IMR-90 (cell line): ENCODE results near the gene FNBP1. TPM values are rescaled to one million over a fixed set of nuclear protein-coding genes. Genes with fewer than 3 reads are reported as not detected.

Source experiments
- ATAC-seq: fragments of 200-7000 bp; cut with Tn5 transposase; 2 replicates; pipeline ENCODE4 v1.9.1; 2020; ENCODE audit warnings: low read depth, mild to moderate bottlenecking, moderate library complexity
- BruUV-seq: library from RNA; stranded (reverse); fragments of 400-500 nt; replicated peaks from 2 replicates; lab custom pipeline; 2021; lab: Mats Ljungman, UMichigan
- CTCF ChIA-PET: fragments of 300-600 bp; formaldehyde crosslinking; extraction: SDS; loops from one replicate; lab custom pipeline; 2021; ENCODE audit warnings: antibody characterized with exemption; lab: Yijun Ruan, JAX
- POLR2A ChIA-PET: fragments of 300-600 bp; sonication (Branson Sonifier 250); formaldehyde crosslinking; loops from one replicate; lab custom pipeline; 2022; ENCODE audit warnings: antibody characterized with exemption; ENCODE audit not compliant: unreplicated experiment; lab: Charles Lee
- DNase-seq: peaks from one replicate; pipeline ENCODE4 v3.0.0; 2013
- H2AFZ ChIP-seq: replicated peaks from 2 replicates; pipeline ENCODE3; 2013; ENCODE audit warnings: low read length, mild to moderate bottlenecking; ENCODE audit not compliant: poor library complexity
- H2AK5ac ChIP-seq: 2 replicates; pipeline ENCODE4 v1.6.1; 2013; ENCODE audit warnings: low read depth, low read length, inconsistent platforms
- H2AK9ac ChIP-seq: replicated peaks from 2 replicates; pipeline ENCODE3; 2013; ENCODE audit warnings: mild to moderate bottlenecking, low read depth, low read length, moderate library complexity; ENCODE audit not compliant: poor library complexity
- H2BK120ac ChIP-seq: 2 replicates; pipeline ENCODE4 v1.6.1; 2013; ENCODE audit warnings: low read depth, low read length, inconsistent platforms
- H2BK15ac ChIP-seq: 3 replicates; pipeline ENCODE4 v1.6.1; 2013; ENCODE audit warnings: low read depth, low read length, inconsistent platforms
- H2BK20ac ChIP-seq: 2 replicates; pipeline ENCODE4 v1.6.1; 2013; ENCODE audit warnings: low read depth, mild to moderate bottlenecking, inconsistent platforms, low read length, moderate library complexity
- H2BK5ac ChIP-seq: 2 replicates; pipeline ENCODE4 v1.6.1; 2013; ENCODE audit warnings: mild to moderate bottlenecking, low read depth, low read length, inconsistent platforms; ENCODE audit not compliant: poor library complexity, severe bottlenecking
- H3K14ac ChIP-seq: replicated peaks from 2 replicates; pipeline ENCODE4 v1.6.1; 2013; ENCODE audit warnings: low read depth, low read length, inconsistent platforms
- H3K18ac ChIP-seq: 2 replicates; pipeline ENCODE4 v1.6.1; 2013; ENCODE audit warnings: low read depth, low read length, control low read depth
- H3K23ac ChIP-seq: 2 replicates; pipeline ENCODE4 v1.6.1; 2013; ENCODE audit warnings: low read depth, low read length, inconsistent platforms
- H3K27ac ChIP-seq: 2 replicates; pipeline ENCODE4 v1.5.1; 2013; ENCODE audit warnings: mild to moderate bottlenecking, control low read depth, low read length; ENCODE audit not compliant: insufficient read depth
- H3K27me3 ChIP-seq: 2 replicates; pipeline ENCODE4 v1.6.1; 2013; ENCODE audit warnings: low read length; ENCODE audit not compliant: control insufficient read depth, insufficient read depth
- H3K36me3 ChIP-seq: 2 replicates; pipeline ENCODE4 v1.6.1; 2013; ENCODE audit warnings: low read length, mixed read lengths; ENCODE audit not compliant: control insufficient read depth, insufficient read depth
- H3K4ac ChIP-seq: 2 replicates; pipeline ENCODE4 v1.6.1; 2013; ENCODE audit warnings: low read depth, low read length, inconsistent platforms
- H3K4me1 ChIP-seq: 2 replicates; pipeline ENCODE4 v1.6.1; 2013; ENCODE audit warnings: low read length, mixed read lengths; ENCODE audit not compliant: control insufficient read depth, insufficient read depth
- H3K4me2 ChIP-seq: 2 replicates; pipeline ENCODE4 v1.6.1; 2013; ENCODE audit warnings: low read depth, mild to moderate bottlenecking, control low read depth, low read length, moderate library complexity
- H3K4me3 ChIP-seq: 2 replicates; pipeline ENCODE4 v1.5.1; 2013; ENCODE audit warnings: low read depth, mild to moderate bottlenecking, control low read depth, low read length, moderate library complexity; ENCODE audit not compliant: insufficient read depth
- H3K56ac ChIP-seq: 2 replicates; pipeline ENCODE4 v1.6.1; 2013; ENCODE audit warnings: low read length, inconsistent platforms; ENCODE audit not compliant: insufficient read depth; ENCODE audit errors: extremely low read depth
- H3K79me1 ChIP-seq, 2 experiments: 2 replicates each; pipeline ENCODE4 v1.6.1; 2013; ENCODE audit warnings: low read length in 2 of 2, inconsistent platforms in 1 of 2, low read depth in 1 of 2
- H3K9ac ChIP-seq: 2 replicates; pipeline ENCODE4 v1.6.1; 2013; ENCODE audit warnings: low read depth, low read length, control low read depth
- H3K9me1 ChIP-seq: 2 replicates; pipeline ENCODE4 v1.6.1; 2013; ENCODE audit warnings: low read length, inconsistent platforms; ENCODE audit not compliant: insufficient read depth
- H3K9me3 ChIP-seq: 2 replicates; pipeline ENCODE4 v1.6.1; 2013; ENCODE audit warnings: low read length; ENCODE audit not compliant: control insufficient read depth, insufficient read depth
- H4K20me1 ChIP-seq: 2 replicates; pipeline ENCODE4 v1.6.1; 2013; ENCODE audit warnings: low read length, inconsistent platforms; ENCODE audit not compliant: insufficient read depth
- H4K5ac ChIP-seq: 2 replicates; pipeline ENCODE4 v1.6.1; 2013; ENCODE audit warnings: mild to moderate bottlenecking, low read depth, low read length, control low read depth
- H4K8ac ChIP-seq, 2 experiments: 2 replicates each; pipeline ENCODE4 v1.6.1; 2013; ENCODE audit warnings: low read depth in 2 of 2, low read length in 2 of 2, control low read depth in 1 of 2, inconsistent platforms in 1 of 2
- H4K91ac ChIP-seq: 2 replicates; pipeline ENCODE4 v1.6.1; 2013; ENCODE audit warnings: low read depth, low read length, inconsistent platforms; ENCODE audit not compliant: insufficient read depth
- BHLHE40 ChIP-seq: fragments of 150-350 bp; IDR thresholded peaks from 2 replicates; pipeline ENCODE4 v1.6.1; 2016; ENCODE audit warnings: mild to moderate bottlenecking, low read depth, low read length
- MAFK ChIP-seq: IDR thresholded peaks from 2 replicates; pipeline ENCODE4 v1.6.1; 2012; ENCODE audit warnings: low read depth, low read length, improper control_type of control experiment
- WGBS, 2 experiments: methylation state at CpG; one replicate each; pipeline versions ENCODE4 v1.1.5 to v1.1.7; 2013; ENCODE audit warnings: missing lambda C conversion rate in 2 of 2; ENCODE audit not compliant: insufficient read length in 1 of 2; ENCODE audit errors: extremely low coverage in 2 of 2; 5-methylcytosine and 5-hydroxymethylcytosine counted together
- dilution Hi-C: fragments of 300-500 bp; cut with HindIII; formaldehyde crosslinking; loops from one replicate; pipeline ENCODE4 v1.14.3; 2018; ENCODE audit warnings: low sequenced_read_pairs; ENCODE audit not compliant: unreplicated experiment
- in situ Hi-C: fragments of 300-500 bp; cut with MboI; formaldehyde crosslinking; loops from 3 replicates; pipeline ENCODE4 v1.14.3; 2019; ENCODE audit warnings: low sequenced_read_pairs, inconsistent platforms, mixed read lengths
- intact Hi-C: fragments of 100-400 bp; cut with micrococcal nuclease; formaldehyde crosslinking; loops from 2 replicates; pipeline ENCODE4 v1.10.0; 2022
- polyA plus RNA-seq, 3 experiments: library from polyadenylated mRNA; depleted of rRNA; stranded (reverse); fragments of >200 nt; gene quantifications; 2 replicates each; pipeline ENCODE4 v1.2.3, GENCODE V29; 2012; ENCODE audit warnings: low replicate concordance in 1 of 3
- total RNA-seq: library from RNA; depleted of rRNA; stranded (reverse); fragments of >200 nt; gene quantifications from 2 replicates; pipeline ENCODE4 v1.2.3, GENCODE V29; 2012
- TF ChIP-seq, protein P1 (sequence below): fragments of 150-350 bp; IDR thresholded peaks from 2 replicates; pipeline ENCODE4 v1.6.1; 2017; ENCODE audit warnings: mild to moderate bottlenecking, antibody characterized with exemption, low read length, low read depth

The FNBP1 gene
- total and polyA plus RNA-seq, 2 of the 4 experiments (the other 2 are of a cell fraction): 10.3 to 15.4 TPM

DNA sequence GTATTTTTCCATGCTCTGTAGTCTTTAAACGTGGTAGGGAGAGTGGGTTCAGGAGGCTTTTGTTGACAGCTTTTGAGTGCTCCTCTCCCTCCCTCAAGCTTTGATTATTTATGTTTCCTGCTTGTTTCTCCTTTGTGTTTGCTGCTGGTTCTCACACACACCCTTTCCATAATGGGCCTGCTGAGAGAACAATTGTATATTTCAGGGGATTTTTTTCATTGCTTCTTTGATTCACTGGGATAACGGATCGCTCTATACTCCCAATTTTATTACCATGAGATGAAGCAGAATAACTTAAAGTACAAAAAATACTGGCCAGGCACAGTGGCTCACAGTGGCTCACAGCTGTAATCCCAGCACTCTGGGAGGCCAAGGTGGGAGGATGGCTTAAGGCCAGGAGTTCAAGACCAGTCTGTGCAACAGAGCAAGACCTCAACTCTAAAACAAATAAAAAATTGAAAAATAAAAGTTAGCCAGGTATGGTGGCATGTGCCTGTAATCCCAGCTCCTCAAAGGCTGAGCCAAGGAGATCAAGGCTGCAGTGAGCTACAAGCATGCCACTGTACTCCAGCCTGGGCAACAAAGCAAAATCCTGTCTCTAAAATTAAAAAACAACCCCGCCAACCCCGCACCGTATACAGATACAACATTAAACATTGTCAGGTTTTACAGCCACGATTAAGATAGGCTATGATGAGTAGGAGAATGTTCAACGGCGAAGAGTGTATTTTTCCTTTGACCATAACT lies 140.8 kb downstream of the FNBP1 start:
- no peak overlapping the region for H3K4me2 ChIP-seq
- no peak overlapping the region for H4K8ac ChIP-seq
- H3K4ac ChIP-seq: no peak overlapping the region
- no peak overlapping the region for H2BK120ac ChIP-seq
- no TSS peak for BruUV-seq
- no peaks in the 10 kb centered on the region for H3K9me3 ChIP-seq
- no peak overlapping the region for H3K9ac ChIP-seq
- POLR2A ChIA-PET: no interaction called here
- H3K4me1 ChIP-seq: no peaks in the 10 kb centered on the region
- dilution Hi-C loops (no loop called here), intact Hi-C loops (no loop called here), in situ Hi-C loops (no loop called here)
- H4K91ac ChIP-seq: no peak overlapping the region
- no peak overlapping the region for H2AK5ac ChIP-seq
- no peak overlapping the region for H2BK20ac ChIP-seq
- H3K18ac ChIP-seq: no peak overlapping the region
- H2BK15ac ChIP-seq: no peak overlapping the region
- peaks cover 3% of the 10 kb centered on the region; the same call in 1 of the 2 replicates for H3K9me1 ChIP-seq
- no peak overlapping the region for H3K56ac ChIP-seq
- H4K5ac ChIP-seq: no peak overlapping the region
- CTCF ChIA-PET: interaction anchor here (0.6 kb wide), 1 partner anchor 71 kb away, joined by 3 read pairs; no protein-coding TSS in a partner anchor
- H2AK9ac ChIP-seq: no peak overlapping the region
- no peaks in the 10 kb centered on the region for H3K79me1 ChIP-seq
- WGBS, 2 experiments: no CpG with 5 or more reads among the region's 9 CpGs
- H3K23ac ChIP-seq: no peak overlapping the region
- H3K4me3 ChIP-seq: no peak overlapping the region
- TF ChIP-seq BHLHE40 (no peak), MAFK (no peak)
- TF ChIP-seq, protein P1, sequence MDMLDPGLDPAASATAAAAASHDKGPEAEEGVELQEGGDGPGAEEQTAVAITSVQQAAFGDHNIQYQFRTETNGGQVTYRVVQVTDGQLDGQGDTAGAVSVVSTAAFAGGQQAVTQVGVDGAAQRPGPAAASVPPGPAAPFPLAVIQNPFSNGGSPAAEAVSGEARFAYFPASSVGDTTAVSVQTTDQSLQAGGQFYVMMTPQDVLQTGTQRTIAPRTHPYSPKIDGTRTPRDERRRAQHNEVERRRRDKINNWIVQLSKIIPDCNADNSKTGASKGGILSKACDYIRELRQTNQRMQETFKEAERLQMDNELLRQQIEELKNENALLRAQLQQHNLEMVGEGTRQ: no peak
- H2BK5ac ChIP-seq: no peak overlapping the region
- no peak overlapping the region for H2AFZ ChIP-seq
- ATAC-seq: no peak
- H3K27ac ChIP-seq: no peak overlapping the region
- peaks cover 27% of the 10 kb centered on the region for H3K36me3 ChIP-seq
- no peak overlapping the region for H3K14ac ChIP-seq
- no peaks in the 10 kb centered on the region for H3K27me3 ChIP-seq
- no peak for DNase-seq
- H4K20me1 ChIP-seq: no peaks in the 10 kb centered on the region
